Measurements from ENCODE around the gene IL7R.

Gene IL7R, protein sequence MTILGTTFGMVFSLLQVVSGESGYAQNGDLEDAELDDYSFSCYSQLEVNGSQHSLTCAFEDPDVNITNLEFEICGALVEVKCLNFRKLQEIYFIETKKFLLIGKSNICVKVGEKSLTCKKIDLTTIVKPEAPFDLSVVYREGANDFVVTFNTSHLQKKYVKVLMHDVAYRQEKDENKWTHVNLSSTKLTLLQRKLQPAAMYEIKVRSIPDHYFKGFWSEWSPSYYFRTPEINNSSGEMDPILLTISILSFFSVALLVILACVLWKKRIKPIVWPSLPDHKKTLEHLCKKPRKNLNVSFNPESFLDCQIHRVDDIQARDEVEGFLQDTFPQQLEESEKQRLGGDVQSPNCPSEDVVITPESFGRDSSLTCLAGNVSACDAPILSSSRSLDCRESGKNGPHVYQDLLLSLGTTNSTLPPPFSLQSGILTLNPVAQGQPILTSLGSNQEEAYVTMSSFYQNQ

DNA sequence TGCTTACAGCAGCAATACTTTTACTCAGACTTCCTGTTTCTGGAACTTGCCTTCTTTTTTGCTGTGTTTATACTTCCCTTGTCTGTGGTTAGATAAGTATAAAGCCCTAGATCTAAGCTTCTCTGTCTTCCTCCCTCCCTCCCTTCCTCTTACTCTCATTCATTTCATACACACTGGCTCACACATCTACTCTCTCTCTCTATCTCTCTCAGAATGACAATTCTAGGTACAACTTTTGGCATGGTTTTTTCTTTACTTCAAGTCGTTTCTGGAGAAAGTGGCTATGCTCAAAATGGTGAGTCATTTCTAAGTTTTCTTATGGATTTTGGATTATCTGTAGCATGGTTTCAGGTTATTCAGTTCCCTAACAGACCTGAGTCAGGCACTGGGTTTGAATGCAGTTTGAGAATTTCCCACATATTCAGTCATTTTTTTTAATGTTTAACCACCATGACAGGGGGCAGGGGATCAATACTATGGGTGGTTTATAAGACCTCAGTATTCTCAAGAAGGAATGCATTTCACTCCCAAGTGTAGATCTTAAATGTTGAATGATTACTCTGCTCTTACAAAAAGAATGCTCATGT, at the start of gene IL7R:
Gene IL7R, plus strand, starts transcription at position 127 of the 587 bp plus-strand sequence. Its CDS starts 87 bp downstream, at position 214.
- Mint-ChIP-seq H3K4me1 (ENCODE audit: low read depth) (peaks cover 32% of the 10 kb centered on the region), H3K27me3 (no peaks in the 10 kb centered on the region), H3K36me3 (ENCODE audit: low read depth) (no peaks in the 10 kb centered on the region), H3K4me3 (no peak within 1 kb of the TSS), H3K27ac (peak within 1 kb of the TSS; percentile 30), H3K9me3 (no peaks in the 10 kb centered on the region)
- intact Hi-C loops (cut with micrococcal nuclease) = loop anchor here (5.0 kb wide), 1 partner anchor 35 kb away; no protein-coding TSS in a partner anchor

GRCh38 chr5:35810601-35811000, 46.1 kb upstream of the IL7R start:
- no peaks in the 10 kb centered on the region for H3K36me3 Mint-ChIP-seq (ENCODE audit: low read depth)
- peaks cover 5% of the 10 kb centered on the region for H3K4me1 Mint-ChIP-seq (ENCODE audit: low read depth)
- no peak overlapping the region for H3K27ac Mint-ChIP-seq
- H3K9me3 Mint-ChIP-seq = no peaks in the 10 kb centered on the region
- no peak overlapping the region for H3K4me3 Mint-ChIP-seq
- no peaks in the 10 kb centered on the region for H3K27me3 Mint-ChIP-seq
- intact Hi-C loops (cut with micrococcal nuclease) = no loop called here

DNA sequence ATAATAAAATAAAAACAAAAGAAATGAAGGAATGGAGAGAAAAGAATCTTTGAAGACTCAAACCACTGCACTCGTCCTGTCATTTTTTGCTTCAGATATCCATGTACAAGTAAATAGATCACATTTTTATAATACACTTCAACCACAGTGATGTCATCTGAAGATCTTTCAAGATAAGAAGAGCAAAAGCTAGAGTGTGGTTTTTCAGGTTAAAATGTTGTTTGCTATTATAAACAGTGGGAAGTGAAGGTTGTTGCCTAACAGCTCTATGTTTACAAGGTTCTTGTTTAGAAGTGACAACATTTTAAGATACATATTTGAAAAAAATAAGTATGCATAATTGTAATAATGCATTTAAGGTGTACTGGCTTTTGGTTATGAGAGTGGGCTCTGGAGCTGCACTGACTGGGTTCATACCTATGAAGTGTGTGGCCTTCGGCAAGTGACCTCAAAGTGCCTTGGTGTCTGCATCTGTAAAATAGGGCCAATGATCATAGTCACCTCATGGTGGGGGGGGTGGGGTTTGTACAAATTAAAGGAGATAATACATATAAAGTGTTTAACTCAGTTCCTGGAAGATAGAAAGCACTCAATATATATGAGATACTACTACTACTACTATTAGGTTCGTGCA, 45.5 kb upstream of the IL7R start:
- Mint-ChIP-seq H3K27me3 (no peaks in the 10 kb centered on the region), H3K4me3 (no peak overlapping the region), H3K4me1 (ENCODE audit: low read depth) (peaks cover 5% of the 10 kb centered on the region), H3K36me3 (ENCODE audit: low read depth) (no peaks in the 10 kb centered on the region), H3K27ac (no peak overlapping the region), H3K9me3 (no peaks in the 10 kb centered on the region)
- intact Hi-C loops (cut with micrococcal nuclease) = no loop called here

DNA sequence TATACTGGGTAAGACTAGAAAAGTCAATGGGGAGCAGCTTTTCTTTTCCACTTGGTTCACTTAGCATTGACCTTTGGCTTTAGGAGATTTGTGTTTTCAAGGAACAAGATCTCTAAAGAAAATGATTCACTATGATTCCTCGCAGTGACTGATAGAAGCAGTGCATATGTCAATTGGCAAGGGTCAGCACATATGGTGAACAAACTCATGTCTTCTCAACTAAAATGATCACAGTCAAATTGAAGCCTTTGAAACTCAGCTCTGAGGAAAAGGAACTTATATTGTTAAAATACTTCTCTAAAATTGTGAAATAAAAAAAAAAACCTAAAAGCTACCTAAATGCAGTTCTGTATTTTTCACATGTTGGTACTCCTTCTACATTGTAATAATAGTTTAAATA, 43.2 kb upstream of the IL7R start:
- H3K27ac Mint-ChIP-seq = no peak overlapping the region
- no peaks in the 10 kb centered on the region for H3K9me3 Mint-ChIP-seq
- H3K4me3 Mint-ChIP-seq = no peak overlapping the region
- no peaks in the 10 kb centered on the region for H3K27me3 Mint-ChIP-seq
- intact Hi-C loops (cut with micrococcal nuclease) = no loop called here
- H3K36me3 Mint-ChIP-seq (ENCODE audit: low read depth) = no peaks in the 10 kb centered on the region
- no peaks in the 10 kb centered on the region for H3K4me1 Mint-ChIP-seq (ENCODE audit: low read depth)

DNA sequence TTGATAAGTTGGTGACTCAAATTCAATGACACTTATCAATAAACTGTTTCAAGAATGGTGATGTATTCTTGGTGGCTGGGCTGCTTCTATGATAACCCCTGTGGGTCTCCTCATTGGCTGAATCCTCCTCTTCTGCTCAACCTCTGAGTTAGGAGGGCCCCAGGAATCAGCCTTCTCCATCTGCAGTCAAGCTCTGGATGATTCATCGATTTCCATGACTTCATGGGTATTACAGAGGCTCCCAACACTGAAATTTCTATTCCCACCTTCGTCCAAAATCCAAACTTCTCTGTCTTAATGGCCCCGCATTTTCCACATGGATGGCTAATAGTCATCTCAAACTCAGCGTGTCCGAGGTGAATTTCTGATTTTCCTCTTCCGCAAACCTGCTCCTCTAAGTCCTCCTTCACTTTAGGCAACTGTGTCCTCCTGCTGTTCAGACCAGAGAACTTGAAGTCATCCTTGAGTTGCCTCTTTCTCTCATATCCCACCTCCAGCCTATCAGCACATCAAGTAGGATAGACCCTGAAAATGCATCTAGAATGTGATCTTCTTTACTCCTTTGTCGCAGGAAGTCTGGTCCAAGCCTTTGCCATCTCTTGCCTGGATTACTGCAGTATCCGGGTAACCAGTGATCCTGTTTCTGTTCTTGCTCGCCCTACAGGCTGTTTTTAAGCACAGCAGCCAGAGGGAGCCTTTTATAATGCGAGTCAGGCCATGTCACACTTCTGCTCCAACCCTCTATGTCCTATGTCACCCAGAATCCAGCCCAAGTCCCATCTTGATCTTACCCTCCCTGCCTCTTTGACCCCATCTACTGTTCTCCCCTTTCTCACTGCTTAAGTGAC, 41.4 kb upstream of the IL7R start:
- peaks cover 1% of the 10 kb centered on the region for H3K4me1 Mint-ChIP-seq (ENCODE audit: low read depth)
- no peaks in the 10 kb centered on the region for H3K9me3 Mint-ChIP-seq
- H3K27me3 Mint-ChIP-seq = no peaks in the 10 kb centered on the region
- intact Hi-C loops (cut with micrococcal nuclease) = no loop called here
- H3K27ac Mint-ChIP-seq = no peak overlapping the region
- H3K36me3 Mint-ChIP-seq (ENCODE audit: low read depth) = no peaks in the 10 kb centered on the region
- H3K4me3 Mint-ChIP-seq = no peak overlapping the region

DNA sequence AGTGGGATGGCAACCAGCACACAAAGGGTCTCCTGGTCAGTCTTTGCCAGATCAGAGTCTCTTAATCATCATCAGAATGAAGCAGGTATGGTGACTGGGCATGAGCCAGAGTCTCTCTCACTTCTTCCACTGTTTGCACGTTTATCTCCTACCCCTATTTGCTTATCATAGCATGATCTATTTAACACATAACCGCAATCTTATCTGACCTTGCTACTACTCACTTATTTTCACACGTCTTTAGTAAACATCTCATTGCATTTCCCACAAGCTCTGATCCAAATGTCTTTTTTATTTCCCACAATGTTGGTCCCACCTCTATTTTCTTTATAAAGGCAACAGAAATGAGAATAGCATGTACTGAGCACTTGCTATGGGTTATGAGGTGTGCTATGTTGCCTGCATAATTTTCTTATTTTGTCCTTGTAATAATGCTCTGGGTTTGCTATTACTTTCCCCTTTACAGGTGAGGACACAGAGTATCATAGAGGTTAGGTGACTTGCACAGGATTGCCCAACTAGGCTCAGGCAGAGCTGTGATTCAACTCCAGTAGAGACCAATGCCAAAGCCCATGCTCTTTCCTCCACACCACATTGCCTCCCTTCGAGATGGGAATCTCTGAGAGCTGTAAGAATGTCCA, 39.7 kb upstream of the IL7R start:
- H3K4me1 Mint-ChIP-seq (ENCODE audit: low read depth) = peaks cover 11% of the 10 kb centered on the region
- H3K27ac Mint-ChIP-seq = no peak overlapping the region
- no peaks in the 10 kb centered on the region for H3K27me3 Mint-ChIP-seq

GRCh38 chr5:35819026-35819425, 37.7 kb upstream of the IL7R start:
- intact Hi-C loops (cut with micrococcal nuclease) = no loop called here
- Mint-ChIP-seq H3K36me3 (ENCODE audit: low read depth) (no peaks in the 10 kb centered on the region), H3K27me3 (no peaks in the 10 kb centered on the region), H3K4me1 (ENCODE audit: low read depth) (peaks cover 11% of the 10 kb centered on the region), H3K27ac (no peak overlapping the region), H3K4me3 (no peak overlapping the region), H3K9me3 (no peaks in the 10 kb centered on the region)

More for the DNA sequence above, 39.7 kb upstream of the IL7R start:
- Mint-ChIP-seq H3K4me3 (no peak overlapping the region), H3K9me3 (no peaks in the 10 kb centered on the region), H3K36me3 (ENCODE audit: low read depth) (no peaks in the 10 kb centered on the region)
- intact Hi-C loops (cut with micrococcal nuclease) = no loop called here

DNA sequence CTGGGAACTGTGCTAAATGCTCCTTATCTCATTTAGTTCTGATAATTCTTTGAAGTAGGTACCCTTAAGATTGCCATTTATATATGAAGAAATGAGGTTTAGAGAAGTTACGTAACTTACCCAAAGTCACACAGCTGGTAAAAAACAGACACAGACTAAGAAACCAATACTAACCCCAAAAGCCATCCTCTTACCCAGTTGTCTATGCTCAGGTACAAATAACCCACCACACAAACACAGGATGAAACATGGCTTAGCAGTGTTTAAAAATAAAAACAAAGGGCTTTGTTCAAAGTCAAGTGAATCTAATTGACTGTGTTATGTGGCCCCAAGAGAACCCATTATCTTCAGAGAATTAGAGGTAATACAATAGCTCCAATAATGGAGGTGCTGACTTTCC, 37.0 kb upstream of the IL7R start:
- Mint-ChIP-seq H3K27ac (no peak overlapping the region), H3K36me3 (ENCODE audit: low read depth) (no peaks in the 10 kb centered on the region), H3K9me3 (no peaks in the 10 kb centered on the region), H3K4me3 (no peak overlapping the region), H3K27me3 (no peaks in the 10 kb centered on the region), H3K4me1 (ENCODE audit: low read depth) (peaks cover 11% of the 10 kb centered on the region)
- intact Hi-C loops (cut with micrococcal nuclease) = loop anchor here (5.0 kb wide), 1 partner anchor 38 kb away; the partner anchor contains the start of gene IL7R

DNA sequence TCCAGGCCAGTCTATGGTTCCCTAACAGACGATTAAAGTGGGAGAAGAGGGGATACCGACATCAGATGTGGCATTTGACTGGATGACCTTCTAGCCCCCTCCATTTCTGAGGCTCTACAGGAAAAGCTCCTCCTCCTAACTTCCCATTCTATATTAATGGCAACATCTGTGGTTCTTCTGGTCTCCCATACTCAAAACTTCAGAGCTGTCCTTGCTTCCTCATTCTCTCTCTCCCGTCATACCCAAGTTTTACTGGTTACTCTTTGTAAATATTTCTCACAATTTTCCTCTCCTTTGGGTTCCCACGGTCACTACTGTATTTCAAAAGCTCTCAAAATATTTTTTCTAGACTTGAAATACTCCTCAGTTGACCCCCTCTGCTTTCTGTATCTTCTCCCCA, 36.0 kb upstream of the IL7R start:
- Mint-ChIP-seq H3K27me3 (no peaks in the 10 kb centered on the region), H3K9me3 (no peaks in the 10 kb centered on the region), H3K4me3 (no peak overlapping the region), H3K27ac (no peak overlapping the region), H3K4me1 (ENCODE audit: low read depth) (peaks cover 11% of the 10 kb centered on the region), H3K36me3 (ENCODE audit: low read depth) (no peaks in the 10 kb centered on the region)
- intact Hi-C loops (cut with micrococcal nuclease) = loop anchor here (5.0 kb wide), 1 partner anchor 37 kb away; the partner anchor contains the start of gene IL7R

DNA sequence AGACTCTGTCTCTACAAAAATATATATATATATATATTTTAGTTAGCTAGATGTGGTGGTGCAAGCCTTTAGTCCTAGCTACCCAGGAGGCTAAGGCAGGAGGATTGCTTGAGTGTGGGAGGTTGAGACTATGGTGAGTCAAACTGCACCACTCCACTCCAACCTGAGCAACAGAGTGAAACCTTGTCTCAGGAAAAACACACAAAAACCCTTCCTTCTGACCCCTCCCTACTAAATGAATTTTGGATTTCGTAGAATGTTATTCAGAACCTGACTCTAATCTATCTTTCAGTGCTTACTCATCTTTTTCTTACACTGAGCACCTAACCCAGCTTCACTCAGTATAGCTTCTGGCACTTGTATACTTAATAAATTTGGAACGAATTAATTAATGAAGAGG, 35.2 kb upstream of the IL7R start:
- Mint-ChIP-seq H3K4me3 (no peak overlapping the region), H3K27ac (no peak overlapping the region), H3K36me3 (ENCODE audit: low read depth) (no peaks in the 10 kb centered on the region), H3K4me1 (ENCODE audit: low read depth) (peaks cover 11% of the 10 kb centered on the region), H3K27me3 (peaks cover under 1% of the 10 kb centered on the region), H3K9me3 (no peaks in the 10 kb centered on the region)
- intact Hi-C loops (cut with micrococcal nuclease) = loop anchor here (5.0 kb wide), 1 partner anchor 36 kb away; the partner anchor contains the start of gene IL7R

GRCh38 chr5:35822511-35822910, 34.2 kb upstream of the IL7R start:
- no peak overlapping the region for H3K27ac Mint-ChIP-seq
- peaks cover 11% of the 10 kb centered on the region for H3K4me1 Mint-ChIP-seq (ENCODE audit: low read depth)
- no peaks in the 10 kb centered on the region for H3K9me3 Mint-ChIP-seq
- H3K36me3 Mint-ChIP-seq (ENCODE audit: low read depth) = no peaks in the 10 kb centered on the region
- intact Hi-C loops (cut with micrococcal nuclease) = loop anchor here (5.0 kb wide), 1 partner anchor 35 kb away; the partner anchor contains the start of gene IL7R
- peaks cover 5% of the 10 kb centered on the region for H3K27me3 Mint-ChIP-seq
- no peak overlapping the region for H3K4me3 Mint-ChIP-seq

GRCh38 chr5:35823347-35824098, 33.2 kb upstream of the IL7R start:
- intact Hi-C loops (cut with micrococcal nuclease) = loop anchor here (5.0 kb wide), 1 partner anchor 34 kb away; the partner anchor contains the start of gene IL7R
- Mint-ChIP-seq H3K4me3 (no peak overlapping the region), H3K4me1 (ENCODE audit: low read depth) (peaks cover 11% of the 10 kb centered on the region), H3K36me3 (ENCODE audit: low read depth) (no peaks in the 10 kb centered on the region), H3K9me3 (no peaks in the 10 kb centered on the region), H3K27me3 (peaks cover 5% of the 10 kb centered on the region), H3K27ac (no peak overlapping the region)

Measured in dendritic cell treated with granulocyte-macrophage colony-stimulating factor and Interleukin-4, amounts not matched to agents 40 ng/mL and 50 ng/mL, for 4 days (primary cell).